ENCODE results near the gene PPBP.

PPBP gene

GRCh38 chr4:73988061-73988460 lies at the start of gene PPBP:
TSS of gene PPBP (minus strand) at chr4:73988190. CDS start at chr4:73988103, 87 bp downstream.
- Mint-ChIP-seq H3K27me3 (no peaks in the 10 kb centered on the region), H3K9me3 (no peaks in the 10 kb centered on the region), H3K4me3 (no peak within 1 kb of the TSS), H3K36me3 (ENCODE audit: low read depth) (no peaks in the 10 kb centered on the region), H3K27ac (no peak within 1 kb of the TSS), H3K4me1 (ENCODE audit: low read depth) (peaks cover 5% of the 10 kb centered on the region)
- intact Hi-C loops (cut with micrococcal nuclease): no loop called here

DNA sequence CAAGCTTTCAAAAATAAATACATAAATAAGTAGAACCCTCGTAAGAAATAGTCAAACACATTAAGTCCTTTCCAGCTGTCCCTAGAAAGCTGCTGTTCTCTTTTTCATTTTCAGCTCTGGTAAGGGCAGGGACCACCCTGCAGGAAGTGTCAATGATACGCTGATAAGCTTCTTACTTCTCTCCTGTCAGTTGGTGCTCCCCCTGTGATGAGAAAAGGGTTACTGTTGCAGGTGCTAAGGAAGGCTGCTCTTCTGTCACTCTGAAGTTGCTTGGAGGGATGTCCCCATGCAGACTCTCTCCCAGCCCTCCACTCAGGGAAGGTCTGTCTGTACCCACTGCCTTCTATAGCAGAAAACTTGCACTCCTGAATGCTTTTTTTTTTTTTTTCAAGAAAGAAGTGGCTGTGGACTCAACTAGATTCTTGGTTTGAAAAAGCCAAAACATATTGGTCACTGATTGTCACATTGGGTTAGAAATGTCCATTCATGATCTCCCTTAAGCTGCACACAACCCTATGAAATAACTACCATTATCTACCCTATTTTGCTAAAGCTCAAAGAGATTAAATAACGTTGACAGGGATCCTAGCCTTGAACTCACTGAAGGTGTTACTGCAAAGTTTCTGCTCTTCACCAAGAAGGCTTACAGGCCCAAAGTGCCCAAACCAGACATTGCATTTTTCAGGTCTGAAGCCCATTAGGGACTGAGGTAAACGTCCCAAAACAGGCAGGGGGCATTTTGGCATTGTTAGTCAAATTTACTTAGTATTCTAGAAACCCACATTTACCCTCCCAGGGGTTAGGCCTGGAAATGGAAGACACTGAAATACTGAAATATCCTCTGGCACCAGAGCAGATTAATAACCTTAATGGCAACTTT lies 49.3 kb upstream of the PPBP start:
- Mint-ChIP-seq H3K36me3 (ENCODE audit: low read depth) (peaks cover 8% of the 10 kb centered on the region), H3K4me1 (ENCODE audit: low read depth) (peaks cover 37% of the 10 kb centered on the region), H3K27me3 (peaks cover 29% of the 10 kb centered on the region), H3K4me3 (peak overlapping the region; percentile 82), H3K9me3 (no peaks in the 10 kb centered on the region), H3K27ac (peak overlapping the region; percentile 86)
- intact Hi-C loops (cut with micrococcal nuclease): loop anchor here (5.0 to 10.0 kb wide), 3 partner anchors 60 to 373 kb away; partner anchors contain the start of gene CXCL2

DNA sequence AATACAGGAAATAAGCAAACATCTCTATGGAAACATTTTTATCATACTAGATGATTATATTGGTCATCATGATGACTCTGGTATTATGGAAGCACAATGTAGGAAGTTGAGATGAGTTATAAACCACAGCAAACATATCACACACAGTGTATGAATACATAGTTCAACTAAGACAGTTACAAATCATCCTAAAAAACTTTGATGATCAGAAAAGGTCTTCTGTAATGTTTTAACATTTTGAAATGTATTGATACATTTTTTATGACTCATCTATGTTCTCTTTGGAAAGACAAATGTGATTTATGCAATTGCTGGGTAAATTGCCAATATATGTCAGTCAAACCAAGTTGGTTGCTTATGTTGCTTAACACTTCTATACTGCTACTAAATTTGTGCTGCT lies 45.7 kb upstream of the PPBP start:
- no peak overlapping the region for H3K4me3 Mint-ChIP-seq
- intact Hi-C loops (cut with micrococcal nuclease): loop anchor here (10.0 kb wide), 1 partner anchor 369 kb away; no protein-coding TSS in a partner anchor
- peaks cover 8% of the 10 kb centered on the region for H3K36me3 Mint-ChIP-seq (ENCODE audit: low read depth)
- peaks cover 33% of the 10 kb centered on the region for H3K4me1 Mint-ChIP-seq (ENCODE audit: low read depth)
- H3K27ac Mint-ChIP-seq: no peak overlapping the region
- peaks cover 4% of the 10 kb centered on the region for H3K9me3 Mint-ChIP-seq
- peaks cover 16% of the 10 kb centered on the region for H3K27me3 Mint-ChIP-seq

DNA sequence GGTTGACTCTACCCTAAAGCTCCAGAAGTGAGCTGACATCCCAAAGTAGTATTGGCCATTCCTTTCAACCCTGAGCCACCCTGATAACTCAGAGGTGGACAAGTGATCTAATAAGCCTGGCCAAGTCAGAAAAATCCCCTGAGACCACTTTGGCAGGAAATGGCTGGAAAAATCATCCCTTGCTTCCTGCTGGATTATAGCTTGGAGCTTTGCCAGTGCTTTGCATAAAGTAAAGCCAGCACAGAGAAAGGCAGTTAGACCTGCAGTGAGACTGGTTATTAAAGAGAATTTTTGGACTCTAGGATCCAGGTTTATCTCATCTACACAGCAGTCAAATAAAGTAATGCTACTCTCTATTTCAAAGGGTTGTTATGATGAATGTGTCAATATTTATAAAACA lies 44.1 kb upstream of the PPBP start:
- H3K27me3 Mint-ChIP-seq: peaks cover 3% of the 10 kb centered on the region
- intact Hi-C loops (cut with micrococcal nuclease): loop anchor here (10.0 kb wide), 1 partner anchor 367 kb away; no protein-coding TSS in a partner anchor

GRCh38 chr4:74031576-74031975 lies 43.6 kb upstream of the PPBP start:
- intact Hi-C loops (cut with micrococcal nuclease): loop anchor here (10.0 kb wide), 1 partner anchor 367 kb away; no protein-coding TSS in a partner anchor
- no peak overlapping the region for H3K4me3 Mint-ChIP-seq
- H3K9me3 Mint-ChIP-seq: peaks cover 12% of the 10 kb centered on the region
- peaks cover 2% of the 10 kb centered on the region for H3K27me3 Mint-ChIP-seq
- peaks cover 17% of the 10 kb centered on the region for H3K4me1 Mint-ChIP-seq (ENCODE audit: low read depth)
- no peak overlapping the region for H3K27ac Mint-ChIP-seq
- H3K36me3 Mint-ChIP-seq (ENCODE audit: low read depth): no peaks in the 10 kb centered on the region

More for the DNA sequence above, 44.1 kb upstream of the PPBP start:
- Mint-ChIP-seq H3K27ac (no peak overlapping the region), H3K36me3 (ENCODE audit: low read depth) (no peaks in the 10 kb centered on the region), H3K4me1 (ENCODE audit: low read depth) (peaks cover 18% of the 10 kb centered on the region), H3K4me3 (no peak overlapping the region), H3K9me3 (peaks cover 12% of the 10 kb centered on the region)

- intact Hi-C loops (cut with micrococcal nuclease): loop anchor here (10.0 kb wide), 1 partner anchor 365 kb away; no protein-coding TSS in a partner anchor
- H3K4me1 Mint-ChIP-seq (ENCODE audit: low read depth): peaks cover 17% of the 10 kb centered on the region
- H3K27me3 Mint-ChIP-seq: no peaks in the 10 kb centered on the region
- H3K36me3 Mint-ChIP-seq (ENCODE audit: low read depth): no peaks in the 10 kb centered on the region
- peaks cover 12% of the 10 kb centered on the region for H3K9me3 Mint-ChIP-seq
- no peak overlapping the region for H3K27ac Mint-ChIP-seq
- no peak overlapping the region for H3K4me3 Mint-ChIP-seq
Measured at GRCh38 chr4:74030285-74030684, 42.3 kb upstream of the PPBP start.

- intact Hi-C loops (cut with micrococcal nuclease): no loop called here
- no peak overlapping the region for H3K4me3 Mint-ChIP-seq
- H3K27ac Mint-ChIP-seq: no peak overlapping the region
- H3K36me3 Mint-ChIP-seq (ENCODE audit: low read depth): no peaks in the 10 kb centered on the region
- H3K27me3 Mint-ChIP-seq: no peaks in the 10 kb centered on the region
- H3K9me3 Mint-ChIP-seq: peaks cover 12% of the 10 kb centered on the region
- peaks cover 12% of the 10 kb centered on the region for H3K4me1 Mint-ChIP-seq (ENCODE audit: low read depth)
Measured at GRCh38 chr4:74028504-74028903, 40.5 kb upstream of the PPBP start.

- H3K4me1 Mint-ChIP-seq (ENCODE audit: low read depth): peaks cover 9% of the 10 kb centered on the region
- no peak overlapping the region for H3K4me3 Mint-ChIP-seq
- H3K27ac Mint-ChIP-seq: no peak overlapping the region
- intact Hi-C loops (cut with micrococcal nuclease): no loop called here
- H3K36me3 Mint-ChIP-seq (ENCODE audit: low read depth): no peaks in the 10 kb centered on the region
- peaks cover 8% of the 10 kb centered on the region for H3K9me3 Mint-ChIP-seq
- H3K27me3 Mint-ChIP-seq: no peaks in the 10 kb centered on the region
Measured at GRCh38 chr4:74023709-74024108, 35.7 kb upstream of the PPBP start.

- no peaks in the 10 kb centered on the region for H3K36me3 Mint-ChIP-seq (ENCODE audit: low read depth)
- H3K4me1 Mint-ChIP-seq (ENCODE audit: low read depth): peaks cover 19% of the 10 kb centered on the region
- intact Hi-C loops (cut with micrococcal nuclease): no loop called here
- no peak overlapping the region for H3K4me3 Mint-ChIP-seq
- peaks cover 4% of the 10 kb centered on the region for H3K27me3 Mint-ChIP-seq
- H3K27ac Mint-ChIP-seq: no peak overlapping the region
- no peaks in the 10 kb centered on the region for H3K9me3 Mint-ChIP-seq
Measured at GRCh38 chr4:74021601-74022000, 33.6 kb upstream of the PPBP start.

DNA sequence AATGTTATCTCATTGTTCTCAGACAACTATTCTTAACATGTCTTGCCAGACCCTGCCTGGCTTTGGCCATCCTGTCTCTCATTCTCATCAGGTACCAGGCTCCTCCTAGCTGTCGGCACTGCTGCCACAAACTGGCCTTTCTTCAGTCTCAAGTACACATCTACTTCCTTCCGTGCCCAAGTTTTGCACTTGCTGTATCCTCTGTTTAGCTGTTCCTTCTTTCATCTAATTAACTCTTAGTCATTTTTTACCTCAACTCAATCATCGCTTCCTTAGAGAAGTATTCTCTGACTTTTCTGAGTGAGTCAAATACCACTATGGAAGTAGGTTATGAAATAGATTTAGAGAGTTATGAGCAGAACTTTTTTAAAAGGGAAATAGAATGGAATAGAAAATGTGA lies 30.8 kb upstream of the PPBP start:
- H3K4me1 Mint-ChIP-seq (ENCODE audit: low read depth): peaks cover 33% of the 10 kb centered on the region
- H3K4me3 Mint-ChIP-seq: no peak overlapping the region
- peak overlapping the region; percentile 8 for H3K27ac Mint-ChIP-seq
- H3K9me3 Mint-ChIP-seq: no peaks in the 10 kb centered on the region
- no peaks in the 10 kb centered on the region for H3K36me3 Mint-ChIP-seq (ENCODE audit: low read depth)
- intact Hi-C loops (cut with micrococcal nuclease): no loop called here
- peaks cover 4% of the 10 kb centered on the region for H3K27me3 Mint-ChIP-seq

GRCh38 chr4:74018116-74018515 lies 30.1 kb upstream of the PPBP start:
- H3K27ac Mint-ChIP-seq: no peak overlapping the region
- no peaks in the 10 kb centered on the region for H3K36me3 Mint-ChIP-seq (ENCODE audit: low read depth)
- peaks cover 4% of the 10 kb centered on the region for H3K27me3 Mint-ChIP-seq
- H3K4me3 Mint-ChIP-seq: no peak overlapping the region
- H3K9me3 Mint-ChIP-seq: no peaks in the 10 kb centered on the region
- intact Hi-C loops (cut with micrococcal nuclease): no loop called here
- H3K4me1 Mint-ChIP-seq (ENCODE audit: low read depth): peaks cover 40% of the 10 kb centered on the region

DNA sequence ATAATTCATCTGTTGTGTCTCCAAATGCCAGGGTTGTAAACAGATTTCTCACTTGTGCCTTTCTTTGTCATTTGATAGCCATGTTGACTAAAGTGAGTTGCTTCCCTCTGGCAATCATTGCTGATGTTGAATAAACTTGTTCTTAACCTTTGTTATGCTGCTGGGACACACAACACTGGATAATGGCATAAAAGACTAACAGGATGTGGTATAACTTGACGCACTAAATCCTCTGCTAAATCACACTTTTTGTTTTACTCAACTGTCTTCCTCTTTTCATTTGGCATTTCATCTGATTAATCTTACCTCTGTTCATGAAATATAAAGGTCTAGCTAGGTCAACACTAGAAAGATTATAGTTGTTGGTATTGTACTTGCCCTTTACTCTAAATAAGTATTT lies 28.1 kb upstream of the PPBP start:
- Mint-ChIP-seq H3K4me3 (no peak overlapping the region), H3K9me3 (no peaks in the 10 kb centered on the region), H3K27me3 (peaks cover 4% of the 10 kb centered on the region), H3K36me3 (ENCODE audit: low read depth) (no peaks in the 10 kb centered on the region), H3K4me1 (ENCODE audit: low read depth) (peaks cover 38% of the 10 kb centered on the region), H3K27ac (no peak overlapping the region)
- intact Hi-C loops (cut with micrococcal nuclease): no loop called here

DNA sequence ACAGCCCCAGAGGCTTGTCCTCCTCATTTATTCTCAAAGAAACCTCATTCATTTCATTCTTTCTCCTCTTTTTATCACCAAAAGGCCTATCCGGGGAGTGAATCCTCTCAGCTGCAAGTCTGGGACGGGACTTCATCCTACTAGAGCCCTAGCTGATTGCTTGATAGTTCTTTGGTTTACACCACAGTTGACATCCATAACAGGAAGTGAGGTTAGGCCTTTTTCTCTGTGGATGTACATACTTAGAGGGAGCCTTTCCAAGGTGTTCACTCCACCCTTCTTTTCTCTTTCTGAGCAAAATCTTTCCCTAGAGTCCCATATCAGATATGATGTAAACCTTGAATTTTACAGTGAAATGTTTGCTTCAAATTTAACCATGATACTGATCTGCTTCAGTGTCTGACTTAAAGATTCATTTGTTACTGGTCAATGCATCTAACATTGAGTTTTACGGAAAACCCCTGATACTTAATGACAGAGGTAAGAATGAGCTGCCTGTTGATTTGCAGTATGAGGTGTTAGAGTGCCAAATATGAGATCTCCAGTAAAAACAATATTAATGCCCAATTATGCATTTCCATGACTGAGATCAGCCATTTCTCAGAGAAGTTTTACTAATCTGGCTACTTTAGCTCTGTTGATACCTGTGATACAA lies 27.3 kb upstream of the PPBP start:
- H3K27ac Mint-ChIP-seq: no peak overlapping the region

DNA sequence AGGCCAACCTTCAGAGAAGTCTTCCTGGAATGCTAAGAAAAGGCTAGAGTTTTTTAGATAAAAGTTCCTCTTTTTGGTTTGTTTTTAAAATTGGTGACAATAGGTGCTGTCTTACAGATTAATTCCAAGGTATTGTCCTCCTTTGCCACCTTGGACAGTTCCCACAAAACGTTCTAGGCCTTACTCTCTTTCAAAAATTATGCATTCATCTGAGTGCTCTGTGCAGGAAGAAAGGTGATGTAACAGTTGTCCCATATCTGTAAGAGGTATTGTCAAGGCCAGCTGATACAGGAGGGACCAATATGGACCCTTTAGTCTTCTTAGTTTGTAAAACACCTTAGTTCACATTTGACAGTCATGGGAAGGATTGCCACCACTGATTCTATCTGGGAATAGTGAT lies 26.3 kb upstream of the PPBP start:
- Mint-ChIP-seq H3K36me3 (ENCODE audit: low read depth) (no peaks in the 10 kb centered on the region), H3K27ac (no peak overlapping the region), H3K9me3 (no peaks in the 10 kb centered on the region), H3K4me1 (ENCODE audit: low read depth) (peaks cover 36% of the 10 kb centered on the region), H3K4me3 (no peak overlapping the region), H3K27me3 (peaks cover 4% of the 10 kb centered on the region)
- intact Hi-C loops (cut with micrococcal nuclease): no loop called here

More for the DNA sequence above, 27.3 kb upstream of the PPBP start:
- intact Hi-C loops (cut with micrococcal nuclease): no loop called here
- H3K4me3 Mint-ChIP-seq: no peak overlapping the region
- peaks cover 4% of the 10 kb centered on the region for H3K27me3 Mint-ChIP-seq
- peaks cover 36% of the 10 kb centered on the region for H3K4me1 Mint-ChIP-seq (ENCODE audit: low read depth)
- H3K36me3 Mint-ChIP-seq (ENCODE audit: low read depth): no peaks in the 10 kb centered on the region
- H3K9me3 Mint-ChIP-seq: no peaks in the 10 kb centered on the region
